Stimulated activated CD8-positive, alpha-beta memory T cell treated with anti-CD3 and anti-CD28 coated beads, Interleukin-7, amount 100 ng/mL, for 24 hours (primary cell): Measurements from ENCODE around the gene SYCN.

ENCODE experiments used
- DNase-seq: peaks from one replicate; pipeline ENCODE4 v3.0.0-alpha.2; 2020; ENCODE audit warnings: low read depth

The SYCN gene

GRCh38 chr19:39155741-39156140 is 48.3 kb downstream of the SYCN start:
- no peak for DNase-seq

- DNase-seq = no peak
Observed at GRCh38 chr19:39155114-39155700, 48.9 kb downstream of the SYCN start.

DNA sequence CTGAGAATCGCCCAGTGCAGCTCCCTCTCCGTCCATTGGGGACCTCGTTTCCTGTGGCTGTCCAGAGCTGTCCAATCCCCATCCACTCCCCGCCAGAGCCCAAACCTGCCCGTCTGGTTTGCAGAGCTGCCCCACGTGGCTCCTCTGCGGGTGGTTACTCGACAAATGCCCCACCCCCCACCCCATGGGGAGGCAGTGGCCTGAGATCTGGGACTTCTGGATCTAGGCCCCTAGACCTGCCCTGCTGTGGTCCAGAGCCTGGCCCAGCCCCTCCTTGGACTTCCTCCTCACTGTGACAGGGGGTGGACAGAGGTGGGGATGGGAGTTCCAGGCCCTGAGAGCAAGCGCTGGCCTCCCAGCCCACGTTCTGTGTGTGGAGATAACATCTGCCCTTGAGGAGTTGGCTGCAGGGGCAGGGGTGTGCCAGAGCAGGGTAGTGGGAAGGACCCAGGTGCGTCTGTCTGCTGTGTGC is 49.4 kb downstream of the SYCN start:
- no peak for DNase-seq

- DNase-seq = no peak
Observed at GRCh38 chr19:39154100-39154628, 49.9 kb downstream of the SYCN start.
